HG03520 (cell line): ENCODE data around the gene TTC9C.
"Not testable (repeated sequence)": the region's sequence is repeated elsewhere in the genome, so short reads cannot be mapped to it uniquely, and the experiment has no call there.

ENCODE experiments used
- ATAC-seq: cut with Tn5 transposase; IDR thresholded peaks from one replicate; pipeline ENCODE4 v1.9.1; 2021; ENCODE audit warnings: mild to moderate bottlenecking, moderate library complexity; ENCODE audit not compliant: unreplicated experiment

TTC9C gene

GRCh38 chr11:62709247-62710000, 18.9 kb upstream of the TTC9C start:
- ATAC-seq, result peak; percentile 66

- no peak for ATAC-seq
Measured at GRCh38 chr11:62710001-62710345, 18.3 kb upstream of the TTC9C start.

GRCh38 chr11:62712276-62712812, 15.9 kb upstream of the TTC9C start:
- ATAC-seq, result no peak

- no peak for ATAC-seq
Measured at GRCh38 chr11:62712861-62713260, 15.4 kb upstream of the TTC9C start.

- no peak for ATAC-seq
Measured at GRCh38 chr11:62713343-62713742, 14.9 kb upstream of the TTC9C start.

GRCh38 chr11:62715150-62716130, 12.8 kb upstream of the TTC9C start:
- ATAC-seq, result no peak

- ATAC-seq, result no peak
Measured at GRCh38 chr11:62716206-62716605, 12.1 kb upstream of the TTC9C start.

- no peak for ATAC-seq
Measured at GRCh38 chr11:62716816-62717215, 11.5 kb upstream of the TTC9C start.

GRCh38 chr11:62719302-62719978, 8.8 kb upstream of the TTC9C start:
- ATAC-seq, result no peak

- ATAC-seq, result no peak
Measured at GRCh38 chr11:62721994-62722393, 6.3 kb upstream of the TTC9C start.

GRCh38 chr11:62724171-62724570, 4.1 kb upstream of the TTC9C start:
- no peak for ATAC-seq

- ATAC-seq, result no peak
Measured at GRCh38 chr11:62725646-62726045, 2.6 kb upstream of the TTC9C start.

- ATAC-seq, result peak; percentile 8
Measured at GRCh38 chr11:62726156-62726914, 2.0 kb upstream of the TTC9C start.

GRCh38 chr11:62726915-62727164, 1.4 kb upstream of the TTC9C start:
- ATAC-seq, result no peak

GRCh38 chr11:62727165-62727871, 968 bp upstream of the TTC9C start, which contains the start of gene HNRNPUL2:
Gene HNRNPUL2, minus strand, starts transcription at chr11:62727457. Its CDS starts 301 bp downstream, at chr11:62727156.
- peak; percentile 71 for ATAC-seq

- peak; percentile 48 for ATAC-seq
Measured at GRCh38 chr11:62727872-62728170, 465 bp upstream of the TTC9C start.

GRCh38 chr11:62730076-62730475, 1.8 kb downstream of the TTC9C start:
- not testable (repeated sequence) for ATAC-seq

GRCh38 chr11:62732830-62733229, 4.5 kb downstream of the TTC9C start:
- ATAC-seq, result no peak

- ATAC-seq, result no peak
Measured at GRCh38 chr11:62737196-62737595, 8.9 kb downstream of the TTC9C start.

- ATAC-seq, result no peak
Measured at GRCh38 chr11:62747475-62748160, 19.3 kb downstream of the TTC9C start.
